Measurements from ENCODE around the gene CDCA4. TPM values are rescaled to one million over a fixed set of nuclear protein-coding genes. Genes with fewer than 3 reads are reported as not detected.

Gene CDCA4
- total RNA-seq, 1 donor from 2014 or later, result 21.5 TPM

DNA sequence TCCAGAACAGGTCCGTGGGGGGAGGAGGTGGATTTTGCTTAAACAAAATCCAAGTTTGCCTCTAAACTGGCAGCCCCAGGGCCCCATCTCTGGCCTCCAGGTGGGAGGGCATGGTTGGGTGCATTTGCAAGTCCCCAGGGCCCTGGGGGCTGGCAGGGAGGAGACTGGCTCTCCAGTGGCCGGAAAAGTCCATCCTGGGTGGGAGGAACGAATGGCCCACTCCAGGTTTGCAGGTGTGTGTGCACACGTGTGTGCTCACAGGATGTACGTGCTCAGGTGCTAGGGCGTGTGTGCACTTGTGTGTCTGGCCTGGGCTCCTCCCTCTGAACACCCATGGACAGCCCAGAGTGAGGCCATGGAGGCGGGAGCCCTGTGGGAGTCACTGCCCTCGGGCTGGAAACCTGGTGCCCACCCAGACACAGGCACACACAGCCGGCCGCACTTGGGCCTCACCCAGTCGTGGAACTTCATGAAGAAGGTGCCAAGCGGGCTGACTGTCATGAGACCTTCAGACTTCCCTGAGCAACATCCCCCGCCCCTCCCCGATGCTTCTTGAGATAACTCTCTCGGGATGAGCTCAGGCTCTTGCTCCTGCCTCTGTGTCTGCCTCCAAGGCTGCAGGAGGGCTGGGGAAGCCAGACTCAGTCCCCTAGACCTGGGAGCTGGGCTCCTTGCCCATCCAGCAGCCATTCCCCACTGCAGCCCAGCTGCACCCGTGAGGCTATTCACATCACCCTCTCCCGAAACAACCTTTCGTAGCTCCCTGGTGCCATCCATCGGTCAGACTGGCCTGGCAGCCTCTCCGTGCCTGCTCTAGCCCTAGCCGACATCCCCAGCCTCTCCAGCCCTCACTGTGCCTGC, 52.1 kb downstream of the CDCA4 start:
- no peak for DNase-seq (ENCODE audit: low spot score, unreplicated experiment)
- H3K4me3 Mint-ChIP-seq (ENCODE audit: low read depth), result no peak overlapping the region
- no peaks in the 10 kb centered on the region for H3K36me3 Mint-ChIP-seq (ENCODE audit: insufficient read depth)
- TF ChIP-seq, protein P1, sequence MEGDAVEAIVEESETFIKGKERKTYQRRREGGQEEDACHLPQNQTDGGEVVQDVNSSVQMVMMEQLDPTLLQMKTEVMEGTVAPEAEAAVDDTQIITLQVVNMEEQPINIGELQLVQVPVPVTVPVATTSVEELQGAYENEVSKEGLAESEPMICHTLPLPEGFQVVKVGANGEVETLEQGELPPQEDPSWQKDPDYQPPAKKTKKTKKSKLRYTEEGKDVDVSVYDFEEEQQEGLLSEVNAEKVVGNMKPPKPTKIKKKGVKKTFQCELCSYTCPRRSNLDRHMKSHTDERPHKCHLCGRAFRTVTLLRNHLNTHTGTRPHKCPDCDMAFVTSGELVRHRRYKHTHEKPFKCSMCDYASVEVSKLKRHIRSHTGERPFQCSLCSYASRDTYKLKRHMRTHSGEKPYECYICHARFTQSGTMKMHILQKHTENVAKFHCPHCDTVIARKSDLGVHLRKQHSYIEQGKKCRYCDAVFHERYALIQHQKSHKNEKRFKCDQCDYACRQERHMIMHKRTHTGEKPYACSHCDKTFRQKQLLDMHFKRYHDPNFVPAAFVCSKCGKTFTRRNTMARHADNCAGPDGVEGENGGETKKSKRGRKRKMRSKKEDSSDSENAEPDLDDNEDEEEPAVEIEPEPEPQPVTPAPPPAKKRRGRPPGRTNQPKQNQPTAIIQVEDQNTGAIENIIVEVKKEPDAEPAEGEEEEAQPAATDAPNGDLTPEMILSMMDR (IDR thresholded peaks at IDR 0.05; ENCODE audit: unreplicated experiment), result no peak
- peaks cover 8% of the 10 kb centered on the region for H3K27me3 Mint-ChIP-seq
- H3K27ac Mint-ChIP-seq, result no peak overlapping the region
- peaks cover 5% of the 10 kb centered on the region for H3K4me1 Mint-ChIP-seq (ENCODE audit: low read depth)
- H3K9me3 Mint-ChIP-seq (ENCODE audit: low read depth), result no peaks in the 10 kb centered on the region

DNA sequence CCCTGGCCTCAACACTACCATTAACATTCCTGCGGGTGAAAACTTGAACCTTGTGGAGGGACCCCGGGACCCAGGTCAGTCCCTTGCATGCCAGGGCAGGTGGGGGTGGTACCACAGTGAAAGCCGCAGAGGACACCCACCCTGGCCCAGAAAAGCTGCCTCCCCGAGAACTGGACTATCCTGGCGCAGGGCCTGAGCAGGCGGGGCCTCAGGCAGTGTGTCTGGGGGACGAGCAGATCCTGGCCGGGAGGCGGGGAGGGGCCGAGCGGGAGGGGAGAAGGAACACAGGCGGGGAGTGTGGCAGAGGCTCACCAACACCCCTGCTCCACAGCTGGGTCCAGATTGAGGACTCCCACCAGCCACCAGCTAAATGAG, 52.7 kb downstream of the CDCA4 start:
- TF ChIP-seq, protein P1 (IDR thresholded peaks at IDR 0.05; ENCODE audit: unreplicated experiment), result no peak
- no peak overlapping the region for H3K27ac Mint-ChIP-seq
- no peak for DNase-seq (ENCODE audit: low spot score, unreplicated experiment)

DNA sequence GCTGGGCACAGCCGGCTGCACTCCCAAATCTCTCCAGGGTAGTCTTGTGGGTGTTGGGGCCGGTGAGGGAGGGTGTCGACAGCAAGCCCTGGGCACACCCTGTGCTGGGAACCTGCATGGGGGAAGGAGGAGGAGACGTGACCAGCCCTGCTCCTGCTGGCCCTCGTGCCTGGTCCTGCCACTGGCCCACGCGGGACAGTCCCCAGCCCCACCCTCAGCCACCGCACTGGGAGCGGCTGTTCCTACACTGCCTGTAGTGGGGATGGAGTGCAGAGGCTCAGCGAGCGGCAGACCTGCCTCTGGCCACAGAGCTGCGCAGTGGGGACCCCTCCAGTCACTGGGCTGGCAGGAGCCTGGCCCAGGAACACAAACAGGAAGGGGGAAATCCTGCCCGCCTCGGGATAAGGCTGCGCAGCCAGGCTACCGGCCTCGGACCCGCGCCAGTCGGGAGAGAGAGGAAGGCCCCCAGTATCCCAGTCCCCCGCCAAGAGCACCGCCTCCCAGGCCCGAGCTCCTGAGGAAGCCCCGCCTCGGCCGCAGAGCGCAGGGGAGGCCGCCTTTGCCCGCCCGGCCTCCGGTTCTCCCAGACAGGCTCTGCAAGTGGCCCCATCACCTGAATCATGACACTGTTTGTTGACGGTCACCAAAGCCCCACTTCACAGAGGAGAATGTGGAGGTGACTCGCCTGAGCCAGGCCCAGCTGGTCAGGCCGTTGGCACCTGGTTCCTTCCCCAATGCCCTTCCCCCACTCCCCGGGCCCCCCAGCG, 53.3 kb downstream of the CDCA4 start:
- Mint-ChIP-seq H3K27me3 (peaks cover 12% of the 10 kb centered on the region), H3K27ac (no peak overlapping the region), H3K36me3 (ENCODE audit: insufficient read depth) (no peaks in the 10 kb centered on the region), H3K9me3 (ENCODE audit: low read depth) (no peaks in the 10 kb centered on the region), H3K4me1 (ENCODE audit: low read depth) (peaks cover 5% of the 10 kb centered on the region), H3K4me3 (ENCODE audit: low read depth) (no peak overlapping the region)
- DNase-seq (ENCODE audit: low spot score, unreplicated experiment), result no peak
- TF ChIP-seq, protein P1 (IDR thresholded peaks at IDR 0.05; ENCODE audit: unreplicated experiment), result no peak

More for the DNA sequence above, 52.7 kb downstream of the CDCA4 start:
- no peaks in the 10 kb centered on the region for H3K9me3 Mint-ChIP-seq (ENCODE audit: low read depth)
- no peak overlapping the region for H3K4me3 Mint-ChIP-seq (ENCODE audit: low read depth)
- H3K27me3 Mint-ChIP-seq, result peaks cover 8% of the 10 kb centered on the region
- peaks cover 5% of the 10 kb centered on the region for H3K4me1 Mint-ChIP-seq (ENCODE audit: low read depth)
- H3K36me3 Mint-ChIP-seq (ENCODE audit: insufficient read depth), result no peaks in the 10 kb centered on the region

DNA sequence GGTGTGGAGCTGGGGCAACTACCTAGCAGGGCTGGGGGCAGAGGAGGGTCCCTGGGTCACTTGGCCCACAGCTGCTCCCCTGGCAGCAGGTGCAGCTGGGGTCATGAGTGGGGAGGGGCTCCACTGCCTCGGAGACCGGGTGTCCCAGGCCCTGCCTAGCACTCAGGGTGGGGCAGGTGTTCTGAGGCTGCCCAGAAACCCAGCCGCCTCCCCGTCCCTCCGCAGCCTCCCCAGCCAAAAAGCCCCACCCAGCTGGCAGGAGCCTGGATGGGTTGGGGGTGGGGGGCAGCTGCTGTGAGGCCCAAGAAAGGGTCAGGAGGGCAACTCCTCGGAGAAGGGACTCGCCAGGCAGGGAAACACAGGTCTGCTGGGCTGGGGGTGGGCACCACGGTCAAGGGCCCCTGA, 53.9 kb downstream of the CDCA4 start:
- H3K4me1 Mint-ChIP-seq (ENCODE audit: low read depth), result peaks cover 3% of the 10 kb centered on the region
- no peaks in the 10 kb centered on the region for H3K9me3 Mint-ChIP-seq (ENCODE audit: low read depth)
- no peak overlapping the region for H3K27ac Mint-ChIP-seq
- no peak overlapping the region for H3K4me3 Mint-ChIP-seq (ENCODE audit: low read depth)
- no peak for DNase-seq (ENCODE audit: low spot score, unreplicated experiment)
- H3K36me3 Mint-ChIP-seq (ENCODE audit: insufficient read depth), result no peaks in the 10 kb centered on the region
- peaks cover 12% of the 10 kb centered on the region for H3K27me3 Mint-ChIP-seq
- TF ChIP-seq, protein P1 (IDR thresholded peaks at IDR 0.05; ENCODE audit: unreplicated experiment), result no peak

DNA sequence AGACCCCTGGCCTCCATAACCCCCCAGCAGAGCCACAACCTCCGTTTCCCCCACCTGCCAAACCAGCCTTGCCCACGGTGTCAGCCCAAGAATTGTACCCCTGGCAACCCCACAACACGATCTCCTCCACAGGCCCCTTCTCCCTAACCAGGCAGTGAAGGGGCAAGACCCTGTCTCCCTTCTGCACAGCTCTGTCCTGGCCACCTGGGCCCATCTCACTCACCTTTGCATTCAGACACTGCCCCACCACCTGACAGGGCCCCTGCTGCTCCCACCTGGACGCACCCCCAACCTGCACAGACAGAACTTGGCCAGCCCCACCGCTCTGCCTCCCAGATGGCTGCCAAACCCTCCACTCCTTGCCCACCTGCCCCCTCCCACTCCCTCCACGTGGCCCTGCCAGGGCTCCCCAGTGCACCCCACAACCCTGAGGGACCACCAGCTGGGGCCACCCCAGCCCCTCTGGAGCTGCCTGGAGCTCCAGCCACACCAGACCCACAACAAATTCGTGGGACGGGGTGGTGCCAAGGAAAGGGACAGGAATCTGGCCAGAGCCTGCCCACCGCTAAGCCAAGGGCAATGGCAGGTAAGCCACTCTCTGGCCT, 54.5 kb downstream of the CDCA4 start:
- H3K27me3 Mint-ChIP-seq, result peaks cover 12% of the 10 kb centered on the region
- H3K4me1 Mint-ChIP-seq (ENCODE audit: low read depth), result peaks cover 3% of the 10 kb centered on the region
- no peak overlapping the region for H3K4me3 Mint-ChIP-seq (ENCODE audit: low read depth)
- H3K36me3 Mint-ChIP-seq (ENCODE audit: insufficient read depth), result no peaks in the 10 kb centered on the region
- TF ChIP-seq, protein P1 (IDR thresholded peaks at IDR 0.05; ENCODE audit: unreplicated experiment), result no peak
- no peak overlapping the region for H3K27ac Mint-ChIP-seq
- H3K9me3 Mint-ChIP-seq (ENCODE audit: low read depth), result no peaks in the 10 kb centered on the region
- DNase-seq (ENCODE audit: low spot score, unreplicated experiment), result no peak

Data from progenitor cell of endocrine pancreas (in vitro differentiated cells).